ENCODE measurements around the gene PEX11G.

- TF ChIP-seq POLR2A (IDR thresholded peaks at IDR 0.05), result no peak
- no peak for TF ChIP-seq CTCF (IDR thresholded peaks at IDR 0.05)
- no peak for TF ChIP-seq POLR2AphosphoS5 (IDR thresholded peaks at IDR 0.05)
These were observed 37.5 kb upstream of the PEX11G start for GRCh38 chr19:7526059-7526929.

All from transverse colon (tissue), 4 donors.